ENCODE measurements around the gene ZBTB7C. TPM values are rescaled to one million over a fixed set of nuclear protein-coding genes. Genes with fewer than 3 reads are reported as not detected.

Gene ZBTB7C
- total and polyA plus RNA-seq, 4 donors = 3.2 to 10.9 (median 3.7) TPM

DNA sequence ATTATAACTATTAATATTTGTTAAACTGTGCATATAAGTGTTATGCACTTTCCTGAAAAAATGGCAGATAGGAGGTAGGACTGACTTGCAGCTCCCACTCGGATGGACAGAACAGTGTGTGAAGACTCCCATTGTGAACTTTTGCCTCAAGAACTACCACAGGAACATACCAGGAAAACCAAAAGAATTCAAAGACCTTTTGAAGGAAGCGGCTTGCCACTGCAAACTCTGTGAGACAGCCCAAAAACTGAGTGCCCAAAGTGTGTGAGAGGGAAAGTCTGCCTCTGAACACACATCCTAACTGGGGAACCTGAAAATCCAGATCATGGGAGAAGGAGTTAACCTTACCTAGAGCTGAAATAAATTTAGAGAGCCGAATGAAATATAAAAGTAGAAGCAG lies 171.0 kb downstream of the ZBTB7C start:
- Histone ChIP-seq H3K36me3 (ENCODE audit: control insufficient read depth in 4 of 4, insufficient read depth in 4 of 4, low read length in 4 of 4) (no peaks in the 10 kb centered on the region), H3K4me3 (no peak overlapping the region), H3K4me1 (ENCODE audit: control insufficient read depth in 5 of 5, insufficient read depth in 5 of 5, low read length in 5 of 5) (peaks cover 0 to 3% (median 0%) of the 10 kb centered on the region in 5 donors), H3K9ac (ENCODE audit: insufficient read depth in 1 of 2, low read length in 2 of 2) (no peak overlapping the region), H3K27ac (ENCODE audit: low read depth in 1 of 2, low read length in 1 of 2) (no peak overlapping the region), H3K9me3 (ENCODE audit: control insufficient read depth in 4 of 4, insufficient read depth in 3 of 4, low read length in 3 of 4) (peaks cover 0 to 7% (median 3%) of the 10 kb centered on the region in 4 donors), H3K27me3 (ENCODE audit: control insufficient read depth in 3 of 3, insufficient read depth in 3 of 3, low read length in 2 of 3) (no peaks in the 10 kb centered on the region)
- DNase-seq (no peak), ATAC-seq (ENCODE audit: insufficient read depth, low FRiP score) (no peak)
- WGBS, 2 donors = 75 to 76% methylated on average over 3 of the region's 3 CpGs
- TF ChIP-seq, protein P1, sequence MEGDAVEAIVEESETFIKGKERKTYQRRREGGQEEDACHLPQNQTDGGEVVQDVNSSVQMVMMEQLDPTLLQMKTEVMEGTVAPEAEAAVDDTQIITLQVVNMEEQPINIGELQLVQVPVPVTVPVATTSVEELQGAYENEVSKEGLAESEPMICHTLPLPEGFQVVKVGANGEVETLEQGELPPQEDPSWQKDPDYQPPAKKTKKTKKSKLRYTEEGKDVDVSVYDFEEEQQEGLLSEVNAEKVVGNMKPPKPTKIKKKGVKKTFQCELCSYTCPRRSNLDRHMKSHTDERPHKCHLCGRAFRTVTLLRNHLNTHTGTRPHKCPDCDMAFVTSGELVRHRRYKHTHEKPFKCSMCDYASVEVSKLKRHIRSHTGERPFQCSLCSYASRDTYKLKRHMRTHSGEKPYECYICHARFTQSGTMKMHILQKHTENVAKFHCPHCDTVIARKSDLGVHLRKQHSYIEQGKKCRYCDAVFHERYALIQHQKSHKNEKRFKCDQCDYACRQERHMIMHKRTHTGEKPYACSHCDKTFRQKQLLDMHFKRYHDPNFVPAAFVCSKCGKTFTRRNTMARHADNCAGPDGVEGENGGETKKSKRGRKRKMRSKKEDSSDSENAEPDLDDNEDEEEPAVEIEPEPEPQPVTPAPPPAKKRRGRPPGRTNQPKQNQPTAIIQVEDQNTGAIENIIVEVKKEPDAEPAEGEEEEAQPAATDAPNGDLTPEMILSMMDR (IDR thresholded peaks at IDR 0.05; ENCODE audit: control extremely low read depth, extremely low read depth) = no peak

DNA sequence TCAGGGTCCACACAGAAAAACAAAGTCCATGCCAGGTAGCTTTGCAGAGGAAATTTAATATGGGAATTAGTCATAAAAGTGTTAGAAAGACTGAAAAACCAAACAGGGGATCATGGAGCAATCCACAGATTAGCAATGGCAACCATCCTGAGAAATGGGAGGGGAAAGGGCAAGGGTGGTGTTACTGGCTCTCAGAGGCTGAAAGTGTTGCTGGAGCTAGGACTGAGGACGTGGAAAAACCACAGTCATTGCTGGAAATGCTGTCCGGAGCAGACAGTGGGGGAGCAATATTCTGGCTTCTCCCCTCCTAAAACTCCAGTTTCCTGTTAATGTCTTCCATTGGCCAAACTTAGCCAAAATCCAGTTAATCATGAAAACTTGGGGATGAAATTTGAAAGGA lies 172.4 kb downstream of the ZBTB7C start:
- DNase-seq (no peak), ATAC-seq (ENCODE audit: insufficient read depth, low FRiP score) (peak; percentile 27)
- Histone ChIP-seq H3K4me3 (no peak overlapping the region), H3K9ac (ENCODE audit: insufficient read depth in 1 of 2, low read length in 2 of 2) (no peak overlapping the region), H3K9me3 (ENCODE audit: control insufficient read depth in 4 of 4, insufficient read depth in 3 of 4, low read length in 3 of 4) (peaks cover 0 to 7% (median 3%) of the 10 kb centered on the region in 4 donors), H3K36me3 (ENCODE audit: control insufficient read depth in 4 of 4, insufficient read depth in 4 of 4, low read length in 4 of 4) (no peaks in the 10 kb centered on the region), H3K27ac (ENCODE audit: low read depth in 1 of 2, low read length in 1 of 2) (no peak overlapping the region), H3K4me1 (ENCODE audit: control insufficient read depth in 5 of 5, insufficient read depth in 5 of 5, low read length in 5 of 5) (peaks cover 0 to 3% (median 0%) of the 10 kb centered on the region in 5 donors), H3K27me3 (ENCODE audit: control insufficient read depth in 3 of 3, insufficient read depth in 3 of 3, low read length in 2 of 3) (no peaks in the 10 kb centered on the region)
- WGBS, 2 donors = 71 to 83% methylated on average over 2 of the region's 2 CpGs
- TF ChIP-seq, protein P1 (IDR thresholded peaks at IDR 0.05; ENCODE audit: control extremely low read depth, extremely low read depth) = no peak

DNA sequence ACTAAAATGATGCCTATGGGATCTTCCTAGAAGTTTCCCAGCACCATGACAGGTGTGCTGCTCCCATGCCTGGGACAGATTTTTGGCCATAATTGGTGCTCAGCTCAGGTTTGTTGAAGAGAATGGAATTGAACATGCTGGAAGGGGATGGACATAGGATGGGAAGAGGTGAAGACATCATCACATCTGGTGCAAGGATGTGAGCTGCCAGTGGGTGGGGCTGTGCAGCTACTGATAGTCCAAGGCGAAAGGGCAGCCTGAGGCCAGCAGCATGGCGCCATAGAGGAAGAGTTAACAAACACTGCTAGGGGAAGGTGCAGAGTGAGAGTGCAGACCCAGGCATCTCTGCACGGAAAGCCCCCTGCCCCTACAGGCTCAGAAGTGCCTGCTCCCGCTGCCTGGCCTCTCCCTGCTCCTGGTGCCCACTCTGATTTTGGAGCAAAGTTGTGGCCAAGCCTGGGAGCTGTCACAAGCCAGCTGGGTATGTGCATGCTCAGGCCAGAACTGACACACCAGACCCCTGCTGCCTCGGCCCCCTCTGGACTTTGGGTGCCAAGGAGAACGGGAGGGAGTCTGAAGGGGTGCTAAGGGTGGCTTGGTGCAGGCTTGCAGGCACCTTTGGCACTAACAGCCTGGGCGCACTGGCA lies 178.6 kb downstream of the ZBTB7C start:
- 73 to 81% methylated on average over 7 of the region's 7 CpGs for WGBS, 2 donors
- no peak overlapping the region for H3K27ac ChIP-seq (ENCODE audit: low read depth in 1 of 2, low read length in 1 of 2)

More for the DNA sequence above, 178.6 kb downstream of the ZBTB7C start:
- TF ChIP-seq, protein P1 (IDR thresholded peaks at IDR 0.05; ENCODE audit: control extremely low read depth, extremely low read depth) = no peak
- H3K4me3 ChIP-seq = no peak overlapping the region
- H3K36me3 ChIP-seq (ENCODE audit: control insufficient read depth in 4 of 4, insufficient read depth in 4 of 4, low read length in 4 of 4) = no peaks in the 10 kb centered on the region
- ATAC-seq (ENCODE audit: insufficient read depth, low FRiP score) = no peak
- H3K9ac ChIP-seq (ENCODE audit: insufficient read depth in 1 of 2, low read length in 2 of 2) = no peak overlapping the region
- H3K4me1 ChIP-seq (ENCODE audit: control insufficient read depth in 5 of 5, insufficient read depth in 5 of 5, low read length in 5 of 5) = peaks cover 2 to 16% (median 12%) of the 10 kb centered on the region in 5 donors
- H3K9me3 ChIP-seq (ENCODE audit: control insufficient read depth in 4 of 4, insufficient read depth in 3 of 4, low read length in 3 of 4) = no peaks in the 10 kb centered on the region
- H3K27me3 ChIP-seq (ENCODE audit: control insufficient read depth in 3 of 3, insufficient read depth in 3 of 3, low read length in 2 of 3) = no peaks in the 10 kb centered on the region
- peak; percentile 48 to 60 (median 56) for DNase-seq

Measured in lung (tissue), 12 donors.